Lower leg skin (tissue), 4 donors: Measurements from ENCODE around the gene RHBG. TPM values are rescaled to one million over a fixed set of nuclear protein-coding genes. Genes with fewer than 3 reads are reported as not detected.

Experiments
- DNase-seq, 2 donors: peaks; one replicate each; pipeline ENCODE4 v3.0.0-alpha.2; 2019; ENCODE audit warnings: low spot score in 2 of 2
- H3K4me3 ChIP-seq: fragments of 200-600 bp; sonication (generic); 2 replicates; pipeline ENCODE4 v1.5.1; 2017; ENCODE audit warnings: mild to moderate bottlenecking, low read depth; ENCODE audit not compliant: poor library complexity, severe bottlenecking
- POLR2A ChIP-seq, 2 donors: fragments of 450-650 bp; IDR thresholded peaks; one replicate each; pipeline ENCODE4 v1.6.1; 2016 to 2017; ENCODE audit warnings: antibody characterized with exemption in 2 of 2, mild to moderate bottlenecking in 1 of 2, moderate library complexity in 1 of 2
- WGBS, 2 donors: methylation state at CpG; one replicate each; pipeline ENCODE4 v1.1.5; 2018; 5-methylcytosine and 5-hydroxymethylcytosine counted together
- intact Hi-C: fragments of 100-400 bp; cut with DNase I; formaldehyde crosslinking; loops from one replicate; pipeline ENCODE4 v1.15.0; 2023; ENCODE audit warnings: low total_unique reads
- total RNA-seq, 4 donors: library from RNA; depleted of rRNA; stranded (reverse); fragments of >200 nt; gene quantifications; one replicate each; pipeline ENCODE4 v1.1.0, GENCODE V29; 2016
- TF ChIP-seq, protein P1 (sequence below), 3 donors: fragments of 450-650 bp; IDR thresholded peaks; one replicate each; pipeline ENCODE4 v1.5.1; 2016; ENCODE audit warnings: antibody characterized with exemption in 3 of 3, mild to moderate bottlenecking in 3 of 3, moderate library complexity in 2 of 3

Gene RHBG
- total RNA-seq, 4 donors from 2014 or later = 3.5 to 14.2 (median 9.3) TPM

DNA sequence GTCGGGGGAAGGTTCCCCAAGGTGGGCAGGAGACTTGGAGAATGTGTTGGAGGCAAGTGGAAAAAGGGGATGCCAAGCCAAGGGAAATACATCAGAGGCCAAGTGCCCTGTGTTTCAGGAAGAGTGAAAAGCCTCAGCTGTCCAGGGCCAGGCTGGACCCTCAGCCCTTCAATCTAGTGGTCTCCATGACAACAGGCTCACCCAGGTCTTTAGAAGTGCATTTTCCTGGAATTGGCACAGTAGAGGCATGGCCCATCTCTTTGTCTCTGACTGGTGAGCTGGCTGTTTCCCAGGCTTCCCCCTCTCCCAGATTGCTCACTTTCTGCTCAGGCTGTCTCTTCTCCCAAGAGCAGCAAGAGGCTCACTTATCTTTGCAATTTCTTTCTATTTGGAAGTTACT, 10.4 kb upstream of the RHBG start:
- intact Hi-C loops = no loop called here
- no peak for TF ChIP-seq POLR2A (IDR thresholded peaks at IDR 0.05)
- TF ChIP-seq, protein P1, sequence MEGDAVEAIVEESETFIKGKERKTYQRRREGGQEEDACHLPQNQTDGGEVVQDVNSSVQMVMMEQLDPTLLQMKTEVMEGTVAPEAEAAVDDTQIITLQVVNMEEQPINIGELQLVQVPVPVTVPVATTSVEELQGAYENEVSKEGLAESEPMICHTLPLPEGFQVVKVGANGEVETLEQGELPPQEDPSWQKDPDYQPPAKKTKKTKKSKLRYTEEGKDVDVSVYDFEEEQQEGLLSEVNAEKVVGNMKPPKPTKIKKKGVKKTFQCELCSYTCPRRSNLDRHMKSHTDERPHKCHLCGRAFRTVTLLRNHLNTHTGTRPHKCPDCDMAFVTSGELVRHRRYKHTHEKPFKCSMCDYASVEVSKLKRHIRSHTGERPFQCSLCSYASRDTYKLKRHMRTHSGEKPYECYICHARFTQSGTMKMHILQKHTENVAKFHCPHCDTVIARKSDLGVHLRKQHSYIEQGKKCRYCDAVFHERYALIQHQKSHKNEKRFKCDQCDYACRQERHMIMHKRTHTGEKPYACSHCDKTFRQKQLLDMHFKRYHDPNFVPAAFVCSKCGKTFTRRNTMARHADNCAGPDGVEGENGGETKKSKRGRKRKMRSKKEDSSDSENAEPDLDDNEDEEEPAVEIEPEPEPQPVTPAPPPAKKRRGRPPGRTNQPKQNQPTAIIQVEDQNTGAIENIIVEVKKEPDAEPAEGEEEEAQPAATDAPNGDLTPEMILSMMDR (IDR thresholded peaks at IDR 0.05) = no peak
- 84 to 88% methylated on average over 1 of the region's 1 CpG for WGBS, 2 donors

DNA sequence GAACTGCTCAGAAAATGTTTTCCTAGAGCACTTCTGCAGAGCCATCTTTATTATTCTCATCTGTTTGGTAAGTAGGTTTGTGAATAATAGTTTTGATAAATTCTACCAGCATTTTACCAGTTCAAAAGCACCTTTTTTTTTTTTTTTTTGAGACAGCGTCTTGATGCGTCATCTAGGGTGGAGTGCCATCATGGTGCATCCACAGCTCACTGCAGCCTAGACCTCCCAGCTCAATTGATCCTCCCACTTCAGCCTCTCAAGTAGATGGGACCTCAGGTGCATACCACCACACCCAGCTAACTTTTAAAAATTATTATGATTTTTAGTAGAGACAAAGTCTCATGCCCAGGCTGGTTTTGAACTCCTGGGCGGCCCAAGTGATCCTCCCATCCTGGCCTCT, 9.8 kb upstream of the RHBG start:
- DNase-seq = no peak
- no peak overlapping the region for H3K4me3 ChIP-seq
- intact Hi-C loops = no loop called here
- TF ChIP-seq, protein P1 (IDR thresholded peaks at IDR 0.05) = no peak
- 89 to 91% methylated on average over 3 of the region's 3 CpGs for WGBS, 2 donors

More for the DNA sequence above, 10.4 kb upstream of the RHBG start:
- no peak overlapping the region for H3K4me3 ChIP-seq
- DNase-seq = no peak

DNA sequence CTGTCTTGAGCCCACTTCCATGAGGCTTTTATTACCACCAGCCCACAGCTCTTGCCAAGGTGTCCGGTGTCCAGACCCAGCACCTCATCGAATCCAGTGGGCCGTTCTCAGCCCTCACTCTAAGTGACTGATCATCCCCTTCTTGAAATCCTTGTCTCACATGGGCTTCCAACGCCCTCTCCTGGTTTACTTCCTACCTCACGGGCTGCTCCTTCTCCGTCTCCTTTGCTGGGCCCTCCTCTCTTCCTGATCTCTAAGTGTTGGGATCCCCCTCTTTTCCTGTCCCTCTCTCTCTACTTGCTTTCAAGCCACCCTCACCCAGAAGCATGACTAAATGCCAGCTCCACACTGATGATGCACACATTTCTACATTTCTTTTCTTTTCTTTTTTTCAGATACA, 9.0 kb upstream of the RHBG start:
- H3K4me3 ChIP-seq = no peak overlapping the region
- 34 to 43% methylated on average over 6 of the region's 6 CpGs for WGBS, 2 donors
- TF ChIP-seq POLR2A (IDR thresholded peaks at IDR 0.05) = no peak
- TF ChIP-seq, protein P1 (IDR thresholded peaks at IDR 0.05) = no peak
- intact Hi-C loops = no loop called here
- peak in 1 of 2 donors; percentile 67 for DNase-seq

DNA sequence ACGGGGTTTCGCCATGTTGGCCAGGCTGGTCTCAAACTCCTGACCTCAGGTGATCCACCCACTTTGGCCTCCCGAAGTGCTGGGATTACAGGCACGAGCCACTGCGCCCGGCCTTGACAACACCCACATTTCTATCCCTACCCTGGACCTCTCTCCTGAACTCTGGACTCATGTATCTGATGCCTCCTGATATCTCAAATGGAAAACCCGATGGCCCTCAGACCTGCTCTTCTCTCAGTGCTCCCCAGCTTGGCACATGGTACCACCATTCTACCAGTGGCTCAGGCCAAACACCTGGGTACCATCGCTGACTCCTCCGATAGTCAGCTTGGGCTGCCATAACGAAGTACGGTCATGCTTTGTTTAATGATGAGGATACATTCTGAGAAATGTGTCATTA, 8.5 kb upstream of the RHBG start:
- DNase-seq = no peak
- WGBS, 2 donors = 91 to 93% methylated on average over 11 of the region's 11 CpGs
- TF ChIP-seq, protein P1 (IDR thresholded peaks at IDR 0.05) = no peak
- TF ChIP-seq POLR2A (IDR thresholded peaks at IDR 0.05) = no peak
- intact Hi-C loops = no loop called here
- H3K4me3 ChIP-seq = no peak overlapping the region

DNA sequence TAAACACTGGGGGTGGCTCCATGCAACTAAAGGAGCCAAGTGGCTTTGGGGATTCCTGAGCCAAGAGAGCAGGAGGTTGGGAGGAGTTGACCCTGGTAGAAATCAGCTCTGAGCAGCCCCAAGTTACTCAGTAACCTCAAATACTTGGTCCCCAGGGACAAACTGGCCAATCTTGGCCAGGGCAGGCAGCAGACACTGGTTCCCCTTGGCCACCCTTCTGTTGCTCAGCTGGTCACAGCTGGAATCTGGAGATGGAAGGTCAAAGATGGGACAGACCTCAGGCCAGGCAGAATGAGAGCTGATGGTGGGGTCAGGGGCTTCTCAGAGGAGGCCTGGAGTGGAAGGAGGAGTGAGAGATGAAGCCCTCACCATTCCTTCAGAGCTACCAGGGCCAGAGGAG, 3.3 kb upstream of the RHBG start:
- H3K4me3 ChIP-seq = no peak overlapping the region
- no peak for TF ChIP-seq POLR2A (IDR thresholded peaks at IDR 0.05)
- TF ChIP-seq, protein P1 (IDR thresholded peaks at IDR 0.05) = no peak
- DNase-seq = no peak
- intact Hi-C loops = no loop called here

DNA sequence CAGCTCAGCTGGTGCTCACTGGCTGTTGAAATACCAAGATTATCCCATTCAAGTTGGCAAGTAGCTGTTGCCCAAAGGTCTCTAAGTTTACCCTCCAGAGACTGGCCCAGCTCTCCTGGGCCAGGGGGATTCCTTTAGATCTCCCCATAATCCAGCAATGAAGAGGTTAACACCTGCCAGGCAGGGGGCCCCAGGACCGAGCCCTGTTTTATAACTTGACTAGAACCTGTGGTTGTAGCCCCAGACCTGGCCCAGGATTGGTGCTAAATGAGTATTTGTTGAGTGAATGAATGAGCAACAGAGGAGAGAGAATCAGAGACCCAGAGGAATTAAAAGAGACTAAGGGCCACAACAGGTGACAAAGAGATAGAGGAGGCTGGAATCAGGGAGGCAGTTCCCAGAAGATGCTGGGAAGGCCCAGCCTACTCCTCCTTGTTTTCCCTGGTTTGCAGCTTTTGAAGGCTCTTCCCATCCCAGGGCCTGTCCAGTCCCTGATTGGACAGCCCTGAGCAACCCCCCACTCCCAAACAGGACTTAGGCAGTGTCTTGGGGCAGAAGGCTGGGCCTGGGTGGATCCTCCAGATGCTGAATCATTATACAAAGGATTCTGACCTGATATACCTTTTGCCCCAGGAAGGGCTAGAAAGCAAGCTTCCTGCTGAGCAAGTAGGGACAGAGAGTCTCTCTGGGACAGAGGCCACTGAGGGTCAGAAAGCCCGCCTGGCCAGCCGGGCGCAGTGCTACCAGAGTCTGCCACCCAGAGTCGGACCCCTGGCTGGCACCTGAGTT, 2.4 kb upstream of the RHBG start:
- H3K4me3 ChIP-seq = no peak overlapping the region
- intact Hi-C loops = no loop called here
- DNase-seq = no peak
- WGBS, 2 donors = 84 to 90% methylated on average over 5 of the region's 5 CpGs
- TF ChIP-seq, protein P1 (IDR thresholded peaks at IDR 0.05) = no peak
- no peak for TF ChIP-seq POLR2A (IDR thresholded peaks at IDR 0.05)
